Right cardiac atrium (tissue), 5 donors: ENCODE results near the gene SHANK3. TPM values are rescaled to one million over a fixed set of nuclear protein-coding genes. Genes with fewer than 3 reads are reported as not detected.
"Not testable (repeated sequence)": the region's sequence is repeated elsewhere in the genome, so short reads cannot be mapped to it uniquely, and the experiment has no call there.

ENCODE experiments used
- ATAC-seq, 2 donors: fragments of 200-7000 bp; cut with Tn5 transposase; one replicate each; pipeline versions ENCODE4 v1.8.0 to v1.9.1; 2020; ENCODE audit warnings: moderate library complexity in 2 of 2, mild to moderate bottlenecking in 1 of 2
- DNase-seq, 3 donors: peaks; one replicate each; pipeline ENCODE4 v3.0.0-alpha.2; 2020
- H3K27ac ChIP-seq: one replicate; pipeline ENCODE4 v1.5.1; 2013; ENCODE audit warnings: mild to moderate bottlenecking, low read length, control low read depth, moderate library complexity
- H3K27me3 ChIP-seq: one replicate; pipeline ENCODE4 v1.6.1; 2013; ENCODE audit not compliant: control insufficient read depth, insufficient read depth
- H3K4me1 ChIP-seq: one replicate; pipeline ENCODE4 v1.6.1; 2013; ENCODE audit warnings: low read length; ENCODE audit not compliant: control insufficient read depth, insufficient read depth
- H3K4me3 ChIP-seq: one replicate; pipeline ENCODE4 v1.5.1; 2013; ENCODE audit warnings: low read length, control low read depth
- H3K9me3 ChIP-seq: one replicate; pipeline ENCODE4 v1.6.1; 2013; ENCODE audit warnings: low read length; ENCODE audit not compliant: control insufficient read depth
- WGBS: extraction: QIAGEN DNeasy Blood & Tissue Kit; methylation state at CpG from one replicate; pipeline ENCODE4 v1.1.7; 2013; 5-methylcytosine and 5-hydroxymethylcytosine counted together
- intact Hi-C, 4 donors: fragments of 100-400 bp; cut with DNase I; formaldehyde crosslinking; loops; one replicate each; pipeline versions ENCODE4 v1.11.0 to v1.14.0; 2022 to 2023
- polyA plus RNA-seq: library from polyadenylated mRNA; stranded (reverse); fragments of 200-250 nt; gene quantifications from one replicate; pipeline ENCODE4 v1.2.3, GENCODE V29; 2013
- total RNA-seq, 4 donors: library from RNA; stranded (reverse); fragmentation: NEBNext Ultra II Directional; extraction: Animal tissue kit (Norgen Biotek cat#: 25700); gene quantifications; one replicate each; pipeline ENCODE4 v1.2.1, GENCODE V29; 2021
- donor health status: healthy with polysubstance abuse.
- donor health status: DM: no; HTN: yes; CAD: no.
- donor health status: DM: no; HTN: no; CAD: no.
- donor health status: DM: no; HTN: yes; CAD: no; lungs with severe emphysema.
- donor health status: DM: yes; HTN: yes; CAD: no.

Gene SHANK3
- total and polyA plus RNA-seq, 5 donors, result 18.7 to 28.9 (median 26.7) TPM

DNA sequence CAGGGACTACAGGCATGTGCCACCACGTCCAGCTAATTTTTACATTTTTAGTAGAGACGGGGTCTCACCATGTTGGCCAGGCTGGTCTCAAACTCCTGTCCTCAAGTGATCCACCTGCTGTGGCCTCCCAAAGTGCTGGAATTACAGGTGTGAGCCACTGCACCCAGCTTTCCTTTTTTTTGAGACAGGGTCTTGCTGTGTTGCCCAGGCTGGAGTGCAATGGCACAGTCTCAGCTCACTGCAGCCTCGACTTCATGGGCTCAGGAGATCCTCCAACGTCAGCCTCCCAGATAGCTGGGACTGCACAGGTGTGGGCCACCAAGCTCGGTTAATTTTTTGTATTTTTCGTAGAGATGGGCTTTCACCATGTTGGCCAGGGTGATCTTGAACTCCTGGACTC lies 18.0 kb upstream of the SHANK3 start:
- H3K27me3 ChIP-seq, H3K4me1 ChIP-seq, H3K27ac ChIP-seq, H3K9me3 ChIP-seq, H3K4me3 ChIP-seq, ATAC-seq, intact Hi-C loops, DNase-seq: not testable (repeated sequence)
- 87% methylated on average over 6 of the region's 6 CpGs for WGBS

DNA sequence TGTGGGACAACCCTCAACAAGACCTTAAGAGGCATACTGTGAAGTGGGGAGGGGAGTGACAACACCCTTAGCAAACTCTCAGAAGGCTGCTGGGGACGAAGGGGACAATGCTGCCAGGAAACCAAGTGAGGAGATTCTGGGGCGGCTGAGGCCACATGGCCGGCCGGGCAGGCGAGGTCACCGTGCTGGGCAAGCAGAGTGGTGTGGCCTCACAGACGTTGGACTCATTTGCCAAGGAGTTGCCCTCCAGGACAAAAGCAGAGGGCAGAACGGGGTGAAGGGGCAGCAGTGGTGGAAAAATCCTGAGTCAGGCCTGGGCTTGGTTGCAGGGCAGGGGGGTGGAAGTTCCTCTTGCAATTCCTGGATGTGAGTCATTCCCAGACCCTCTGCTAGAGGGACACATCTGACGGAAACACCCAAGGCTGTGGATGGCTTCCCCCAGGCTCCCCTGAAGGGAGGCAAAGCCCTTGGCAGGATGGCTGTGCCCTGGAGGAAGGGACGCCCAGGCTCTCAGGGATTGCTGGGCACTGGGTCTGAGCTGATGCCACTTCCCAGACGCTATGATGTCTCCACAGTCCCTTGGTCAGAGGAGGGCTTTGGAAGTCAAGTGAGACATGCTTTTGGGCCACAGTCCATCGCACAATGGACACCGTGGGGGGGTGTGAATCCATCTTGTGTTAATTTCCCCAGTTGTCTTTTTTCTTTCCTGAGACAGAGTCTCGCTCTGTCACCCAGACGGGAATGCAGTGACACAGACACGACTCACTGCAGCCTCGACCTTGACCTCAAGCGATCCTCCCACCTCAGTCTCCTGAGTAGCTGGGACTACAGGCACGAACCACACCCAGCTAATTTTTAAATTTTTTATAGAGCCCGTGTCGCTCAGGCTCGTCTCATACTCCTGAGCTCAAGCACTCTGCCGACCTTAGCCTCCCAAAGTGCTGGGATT lies 16.2 kb upstream of the SHANK3 start:
- H3K27ac ChIP-seq, result peak overlapping the region; percentile 82
- no peaks in the 10 kb centered on the region for H3K9me3 ChIP-seq
- no peak overlapping the region for H3K4me3 ChIP-seq
- ATAC-seq (peak; percentile 80 to 97), DNase-seq (peak; percentile 57 to 70 (median 69))
- 56% methylated on average over 23 of the region's 23 CpGs for WGBS
- peaks cover 2% of the 10 kb centered on the region for H3K4me1 ChIP-seq
- intact Hi-C loops, result no loop called here
- H3K27me3 ChIP-seq, result no peaks in the 10 kb centered on the region

- Histone ChIP-seq H3K4me3 (no peak overlapping the region), H3K27me3 (no peaks in the 10 kb centered on the region), H3K27ac (peak overlapping the region; percentile 6), H3K9me3 (no peaks in the 10 kb centered on the region), H3K4me1 (peaks cover 2% of the 10 kb centered on the region)
- no peak for DNase-seq
- intact Hi-C loops, result no loop called here
- WGBS, result 47% methylated on average over 4 of the region's 4 CpGs
- peak in 1 of 2 donors; percentile 14 for ATAC-seq
Observed at GRCh38 chr22:50657925-50658324, 14.7 kb upstream of the SHANK3 start.

GRCh38 chr22:50659711-50660110 lies 12.9 kb upstream of the SHANK3 start:
- ATAC-seq, H3K9me3 ChIP-seq, H3K27ac ChIP-seq, DNase-seq, H3K4me3 ChIP-seq, H3K27me3 ChIP-seq, intact Hi-C loops, H3K4me1 ChIP-seq: not testable (repeated sequence)
- WGBS, result 89% methylated on average over 7 of the region's 7 CpGs

DNA sequence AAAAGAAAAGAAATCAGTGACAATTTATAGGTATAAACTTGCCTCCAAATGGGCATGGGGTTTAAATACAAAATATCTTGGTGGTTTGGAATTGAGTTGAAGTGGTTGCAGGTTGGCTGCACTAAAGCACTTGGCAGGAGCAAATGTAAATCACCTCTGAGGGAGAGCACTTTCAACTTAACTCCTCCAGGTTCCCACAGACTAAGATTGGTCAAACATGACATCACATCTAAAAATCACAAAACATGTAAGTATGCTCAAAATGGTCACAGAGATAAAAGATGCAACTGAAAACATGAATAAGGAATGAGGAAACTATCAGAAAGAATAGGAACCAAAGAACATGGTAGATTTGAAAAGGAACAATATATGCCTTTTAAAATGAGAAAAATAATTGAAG lies 12.3 kb upstream of the SHANK3 start:
- DNase-seq (no peak), ATAC-seq (no peak)
- intact Hi-C loops, result no loop called here
- no peak overlapping the region for H3K27ac ChIP-seq
- no peaks in the 10 kb centered on the region for H3K27me3 ChIP-seq
- H3K4me3 ChIP-seq, result no peak overlapping the region
- peaks cover 2% of the 10 kb centered on the region for H3K4me1 ChIP-seq
- no peaks in the 10 kb centered on the region for H3K9me3 ChIP-seq

DNA sequence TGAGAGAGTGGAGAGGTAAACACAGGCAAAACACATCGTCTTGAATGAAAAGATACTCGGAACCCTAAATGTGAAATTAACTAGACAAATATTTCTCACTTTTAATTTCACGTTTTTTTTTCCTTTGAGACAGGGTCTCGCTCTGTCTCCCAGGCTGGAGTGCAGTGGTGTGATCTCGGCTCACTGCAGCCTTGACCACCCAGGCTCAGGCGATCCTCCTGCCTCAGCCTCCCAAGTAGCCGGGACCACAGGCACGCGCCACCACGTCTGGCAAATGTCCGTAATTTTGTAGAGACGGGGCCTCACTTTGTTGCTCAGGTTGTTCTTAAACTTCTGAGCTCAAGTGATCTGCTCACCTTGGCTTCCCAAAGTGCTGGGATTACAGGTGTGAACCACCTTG lies 7.4 kb upstream of the SHANK3 start:
- WGBS, result 94% methylated on average over 12 of the region's 12 CpGs
- Histone ChIP-seq H3K4me1 (no peaks in the 10 kb centered on the region), H3K27me3 (no peaks in the 10 kb centered on the region), H3K4me3 (no peak overlapping the region), H3K27ac (no peak overlapping the region), H3K9me3 (no peaks in the 10 kb centered on the region)
- DNase-seq (no peak), ATAC-seq (no peak)
- intact Hi-C loops, result no loop called here

- DNase-seq (no peak), ATAC-seq (no peak)
- no peaks in the 10 kb centered on the region for H3K27me3 ChIP-seq
- no peak overlapping the region for H3K27ac ChIP-seq
- H3K4me3 ChIP-seq, result no peak overlapping the region
- 62% methylated on average over 2 of the region's 2 CpGs for WGBS
- no peaks in the 10 kb centered on the region for H3K4me1 ChIP-seq
- no peaks in the 10 kb centered on the region for H3K9me3 ChIP-seq
- intact Hi-C loops, result no loop called here
Observed at GRCh38 chr22:50665738-50666137, 6.9 kb upstream of the SHANK3 start.

GRCh38 chr22:50670513-50670912 lies 2.1 kb upstream of the SHANK3 start:
- no peaks in the 10 kb centered on the region for H3K27me3 ChIP-seq
- no peaks in the 10 kb centered on the region for H3K9me3 ChIP-seq
- H3K27ac ChIP-seq, result peak overlapping the region; percentile 61
- WGBS, result 56% methylated on average over 4 of the region's 4 CpGs
- no peak overlapping the region for H3K4me3 ChIP-seq
- DNase-seq, result no peak
- H3K4me1 ChIP-seq, result peaks cover 2% of the 10 kb centered on the region
- intact Hi-C loops, result no loop called here
- ATAC-seq, result peak; percentile 10 to 11

DNA sequence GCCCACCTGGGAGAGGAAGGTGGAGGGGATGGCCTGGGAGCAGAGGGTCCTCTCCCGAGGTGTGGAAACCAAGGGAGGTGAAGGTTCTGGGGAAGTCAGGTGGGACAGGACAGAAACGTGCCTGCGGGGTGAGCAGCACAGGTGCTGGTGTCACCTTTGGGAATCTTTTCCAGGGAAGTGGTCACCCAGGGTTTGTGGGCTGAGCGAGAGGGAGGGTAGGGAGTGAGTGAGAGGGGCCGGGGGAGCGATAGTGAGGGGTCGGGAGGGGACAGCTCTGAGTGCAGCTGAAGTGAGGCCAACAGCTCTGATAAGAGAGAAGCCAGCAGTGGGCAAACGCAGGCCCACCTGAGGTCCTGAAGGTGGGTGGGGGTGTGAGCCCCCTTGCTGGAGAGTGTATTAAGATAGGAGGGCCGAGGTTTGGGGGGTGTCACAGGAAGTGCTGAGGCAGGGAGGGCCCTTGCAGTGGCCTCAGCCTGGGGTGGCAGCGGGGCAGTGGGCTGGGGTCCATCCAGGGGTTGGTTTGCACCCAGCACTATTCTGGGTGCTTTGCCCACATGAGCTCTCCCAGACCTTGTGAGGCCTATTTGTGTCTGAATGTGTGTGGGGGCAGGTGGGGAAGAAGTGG lies 1.6 kb upstream of the SHANK3 start:
- intact Hi-C loops, result no loop called here
- H3K9me3 ChIP-seq, result no peaks in the 10 kb centered on the region
- peaks cover 2% of the 10 kb centered on the region for H3K4me1 ChIP-seq
- no peaks in the 10 kb centered on the region for H3K27me3 ChIP-seq
- ATAC-seq (no peak), DNase-seq (no peak)
- H3K4me3 ChIP-seq, result no peak overlapping the region
- WGBS, result 47% methylated on average over 10 of the region's 10 CpGs
- H3K27ac ChIP-seq, result peak overlapping the region; percentile 81

GRCh38 chr22:50671641-50672040 lies 982 bp upstream of the SHANK3 start:
- ATAC-seq (peak; percentile 21 to 51), DNase-seq (peak in 2 of 3 donors; percentile 58 to 72)
- intact Hi-C loops, result no loop called here
- 48% methylated on average over 11 of the region's 11 CpGs for WGBS
- no peaks in the 10 kb centered on the region for H3K9me3 ChIP-seq
- no peak overlapping the region for H3K4me3 ChIP-seq
- H3K27me3 ChIP-seq, result no peaks in the 10 kb centered on the region
- peaks cover 2% of the 10 kb centered on the region for H3K4me1 ChIP-seq
- peak overlapping the region; percentile 81 for H3K27ac ChIP-seq

- 53% methylated on average over 8 of the region's 8 CpGs for WGBS
- Histone ChIP-seq H3K27me3 (no peaks in the 10 kb centered on the region), H3K4me1 (peaks cover 2% of the 10 kb centered on the region), H3K4me3 (no peak overlapping the region), H3K27ac (peak overlapping the region; percentile 73), H3K9me3 (no peaks in the 10 kb centered on the region)
- ATAC-seq (peak in 1 of 2 donors; percentile 28), DNase-seq (no peak)
- intact Hi-C loops, result no loop called here
Observed at GRCh38 chr22:50672041-50672440, 582 bp upstream of the SHANK3 start.
